Naive B cell (primary cell): ENCODE measurements around the gene CFDP1. TPM values are rescaled to one million over a fixed set of nuclear protein-coding genes. Genes with fewer than 3 reads are reported as not detected.
"Not testable (repeated sequence)": the region's sequence is repeated elsewhere in the genome, so short reads cannot be mapped to it uniquely, and the experiment has no call there.

Experiments
- ATAC-seq, 2 donors: fragments of 150-1000 bp; cut with Tn5 transposase; 2 replicates each; pipeline ENCODE4 v1.10.0; 2021; ENCODE audit warnings: low read depth in 2 of 2, mild to moderate bottlenecking in 2 of 2, moderate library complexity in 2 of 2
- DNase-seq: peaks from one replicate; pipeline ENCODE4 v3.0.0; 2022
- H3K27ac Mint-ChIP-seq, 6 donors: one replicate each; pipeline ENCODE4 v1.8.0; 2020 to 2022; ENCODE audit warnings: mild to moderate bottlenecking in 6 of 6, mixed read lengths in 6 of 6, moderate library complexity in 5 of 6, inconsistent platforms in 2 of 6
- H3K27me3 Mint-ChIP-seq, 3 donors: one replicate each; pipeline ENCODE4 v1.8.0; 2021 to 2022; ENCODE audit warnings: mixed read lengths in 3 of 3, mild to moderate bottlenecking in 1 of 3
- H3K36me3 Mint-ChIP-seq, 2 donors: one replicate each; pipeline ENCODE4 v1.8.0; 2020 to 2022; ENCODE audit warnings: mixed read lengths in 2 of 2, inconsistent platforms in 1 of 2, mild to moderate bottlenecking in 1 of 2
- H3K4me1 Mint-ChIP-seq, 3 donors: one replicate each; pipeline ENCODE4 v1.8.0; 2020 to 2022; ENCODE audit warnings: mixed read lengths in 3 of 3, inconsistent platforms in 1 of 3, mild to moderate bottlenecking in 1 of 3, moderate library complexity in 1 of 3
- H3K4me3 Mint-ChIP-seq, 8 donors: one replicate each; pipeline ENCODE4 v1.8.0; 2020 to 2022; ENCODE audit warnings: mild to moderate bottlenecking in 8 of 8, mixed read lengths in 8 of 8, moderate library complexity in 8 of 8, inconsistent platforms in 2 of 8
- H3K9me3 Mint-ChIP-seq, 7 donors: one replicate each; pipeline ENCODE4 v1.8.0; 2020 to 2022; ENCODE audit warnings: mixed read lengths in 7 of 7, mild to moderate bottlenecking in 5 of 7, inconsistent platforms in 2 of 7, moderate library complexity in 1 of 7
- polyA plus RNA-seq, 6 donors: library from polyadenylated mRNA; unstranded; fragments of 300-500 nt; fragmentation: Illumina TruSeq; gene quantifications; one replicate each; pipeline ENCODE4 v1.2.3, GENCODE V29; 2021; ENCODE audit warnings: low read depth in 6 of 6

The CFDP1 gene
- polyA plus RNA-seq, 6 donors from 2014 or later: 22.6 to 36.3 (median 31.6) TPM

DNA sequence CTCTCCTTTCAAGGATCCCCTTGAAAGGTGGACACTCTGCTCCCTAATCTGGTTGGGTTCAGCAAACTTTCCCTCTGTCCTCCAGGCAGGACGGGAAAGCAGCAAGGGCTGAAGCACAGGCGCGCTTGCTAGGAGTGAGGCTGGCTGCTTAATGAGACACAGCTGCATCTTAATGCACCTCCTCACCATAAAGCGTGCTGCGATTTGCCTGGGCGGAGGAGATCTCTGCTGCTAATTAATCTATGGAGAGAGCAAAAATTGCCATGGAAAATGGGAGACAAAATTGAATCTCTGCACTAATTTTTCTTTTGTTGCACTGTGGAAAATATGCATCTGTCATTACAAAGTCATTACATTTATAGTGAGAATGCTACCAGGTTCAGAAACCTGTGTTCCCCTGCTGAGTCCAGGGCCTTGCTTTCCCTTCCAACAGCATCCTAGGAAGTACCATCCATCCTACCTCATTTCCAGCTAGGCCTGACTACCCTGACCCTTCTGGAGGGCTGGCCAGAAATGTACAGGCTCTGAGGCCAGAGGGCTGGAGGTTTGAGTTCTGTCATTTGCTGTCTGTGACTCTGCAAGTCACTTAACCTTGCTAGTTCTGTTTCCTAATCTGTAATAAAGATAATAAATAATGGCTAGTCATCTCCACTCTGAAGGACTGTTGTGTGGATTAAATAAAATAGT lies 138.4 kb downstream of the CFDP1 start:
- peaks cover 0 to 25% (median 18%) of the 10 kb centered on the region in 3 donors for H3K4me1 Mint-ChIP-seq
- H3K4me3 Mint-ChIP-seq: peak overlapping the region in 1 of 8 donors; percentile 56
- DNase-seq: no peak
- peaks cover 43 to 51% of the 10 kb centered on the region in 2 donors for H3K36me3 Mint-ChIP-seq
- H3K27ac Mint-ChIP-seq: no peak overlapping the region
- no peak for ATAC-seq
- no peaks in the 10 kb centered on the region for H3K9me3 Mint-ChIP-seq
- H3K27me3 Mint-ChIP-seq: peaks cover 0 to 6% (median 5%) of the 10 kb centered on the region in 3 donors

DNA sequence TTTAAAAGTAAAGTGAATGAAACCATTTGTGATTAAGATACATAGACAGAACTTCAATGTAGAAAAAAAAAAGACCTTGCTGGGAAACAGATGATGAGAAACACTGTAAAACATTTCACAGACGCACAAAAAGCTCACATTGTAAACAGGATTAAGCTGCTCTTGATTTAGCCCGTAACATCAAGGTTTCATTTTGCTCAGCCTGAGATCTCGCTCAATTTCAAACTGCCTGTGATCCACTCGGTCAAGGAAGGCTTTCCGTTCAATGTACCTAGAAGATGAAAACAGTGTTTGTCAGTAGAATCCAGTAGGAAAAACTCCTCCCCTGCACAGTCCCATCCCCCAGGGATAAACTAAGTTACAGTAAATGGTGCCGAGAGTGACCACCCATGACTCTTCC lies 139.5 kb downstream of the CFDP1 start:
- DNase-seq (no peak), ATAC-seq (no peak)
- Mint-ChIP-seq H3K4me1 (peaks cover 1 to 16% (median 14%) of the 10 kb centered on the region in 3 donors), H3K36me3 (peaks cover 40 to 51% of the 10 kb centered on the region in 2 donors), H3K9me3 (no peaks in the 10 kb centered on the region), H3K27ac (no peak overlapping the region), H3K4me3 (no peak overlapping the region), H3K27me3 (peaks cover under 1 to 5% (median 2%) of the 10 kb centered on the region in 3 donors)

DNA sequence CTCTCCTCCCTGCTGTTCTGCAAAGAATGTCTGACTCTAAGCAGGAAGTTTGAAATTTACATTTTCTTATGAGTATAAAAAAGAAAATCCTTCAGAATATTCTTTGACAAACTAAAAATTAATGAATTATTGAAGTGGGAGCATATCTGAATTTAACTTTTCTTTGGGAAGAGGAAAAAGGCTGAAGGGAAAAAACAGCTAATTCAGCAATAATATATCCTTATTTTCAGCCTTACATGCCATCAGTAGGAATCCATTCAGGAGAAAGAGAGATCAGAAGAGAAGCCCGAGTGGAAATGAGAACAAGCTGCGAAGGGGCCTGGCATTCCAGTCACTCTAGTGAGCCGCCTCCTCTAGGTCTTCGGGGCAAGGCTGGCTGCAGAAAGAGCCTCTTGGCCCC lies 140.1 kb downstream of the CFDP1 start:
- H3K27me3 Mint-ChIP-seq: peaks cover 5 to 8% (median 5%) of the 10 kb centered on the region in 3 donors
- H3K4me3 Mint-ChIP-seq: no peak overlapping the region
- H3K27ac Mint-ChIP-seq: peak overlapping the region in 1 of 6 donors; percentile 18

DNA sequence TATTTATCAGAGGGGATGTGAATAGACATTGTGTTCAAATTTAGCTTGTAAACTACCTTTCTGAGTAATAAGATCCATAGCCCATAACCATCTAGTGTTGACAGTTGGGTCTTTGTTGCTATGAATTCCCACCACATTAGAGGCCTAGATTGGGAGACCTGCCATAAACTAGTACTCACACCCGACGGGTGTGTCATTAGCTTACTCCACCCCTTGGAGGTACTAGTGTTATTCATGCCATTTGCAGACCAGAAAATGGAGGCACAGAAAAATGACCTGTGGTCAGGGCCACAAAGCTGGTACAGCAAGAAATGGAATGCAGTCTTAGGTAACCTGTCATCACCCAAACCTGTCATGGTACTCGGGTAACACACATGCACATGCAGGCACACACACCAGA lies 140.6 kb downstream of the CFDP1 start:
- Mint-ChIP-seq H3K4me1 (peaks cover 6 to 14% (median 11%) of the 10 kb centered on the region in 3 donors), H3K27me3 (peaks cover 5 to 8% (median 5%) of the 10 kb centered on the region in 3 donors), H3K27ac (no peak overlapping the region), H3K4me3 (no peak overlapping the region), H3K36me3 (peaks cover 45 to 48% of the 10 kb centered on the region in 2 donors), H3K9me3 (no peaks in the 10 kb centered on the region)
- DNase-seq (no peak), ATAC-seq (no peak)

More for the DNA sequence above, 140.1 kb downstream of the CFDP1 start:
- Mint-ChIP-seq H3K36me3 (peaks cover 45 to 53% of the 10 kb centered on the region in 2 donors), H3K4me1 (peaks cover 6 to 17% (median 14%) of the 10 kb centered on the region in 3 donors), H3K9me3 (no peaks in the 10 kb centered on the region)
- no peak for DNase-seq
- ATAC-seq: no peak

GRCh38 chr16:75289189-75289588 lies 144.1 kb downstream of the CFDP1 start:
- H3K27me3 Mint-ChIP-seq: peaks cover 5 to 8% (median 5%) of the 10 kb centered on the region in 3 donors
- DNase-seq (no peak), ATAC-seq (no peak)
- H3K36me3 Mint-ChIP-seq: peaks cover 39 to 43% of the 10 kb centered on the region in 2 donors
- H3K4me1 Mint-ChIP-seq: peaks cover 6 to 9% (median 8%) of the 10 kb centered on the region in 3 donors
- H3K4me3 Mint-ChIP-seq: no peak overlapping the region
- peak overlapping the region in 1 of 6 donors; percentile 49 for H3K27ac Mint-ChIP-seq
- peaks cover 0 to 1% (median 0%) of the 10 kb centered on the region in 7 donors for H3K9me3 Mint-ChIP-seq

GRCh38 chr16:75288596-75289120 lies 144.6 kb downstream of the CFDP1 start:
- peak overlapping the region in 1 of 6 donors; percentile 94 for H3K27ac Mint-ChIP-seq
- peak in 1 of 2 donors; percentile 68 for ATAC-seq
- H3K4me1 Mint-ChIP-seq: peaks cover 6 to 9% (median 8%) of the 10 kb centered on the region in 3 donors
- DNase-seq: no peak
- peaks cover 0 to 1% (median 0%) of the 10 kb centered on the region in 7 donors for H3K9me3 Mint-ChIP-seq
- peaks cover 5 to 8% (median 5%) of the 10 kb centered on the region in 3 donors for H3K27me3 Mint-ChIP-seq
- H3K4me3 Mint-ChIP-seq: peak overlapping the region in 2 of 8 donors; percentile 44 to 52
- peaks cover 33 to 38% of the 10 kb centered on the region in 2 donors for H3K36me3 Mint-ChIP-seq

GRCh38 chr16:75288181-75288580 lies 145.1 kb downstream of the CFDP1 start:
- no peak for DNase-seq
- no peak for ATAC-seq
- Mint-ChIP-seq H3K4me3 (peak overlapping the region in 1 of 8 donors; percentile 44), H3K27me3 (peaks cover 5 to 8% (median 5%) of the 10 kb centered on the region in 3 donors), H3K27ac (no peak overlapping the region), H3K9me3 (peaks cover 0 to 1% (median 0%) of the 10 kb centered on the region in 7 donors), H3K4me1 (peaks cover 6 to 9% (median 8%) of the 10 kb centered on the region in 3 donors), H3K36me3 (peaks cover 28 to 33% of the 10 kb centered on the region in 2 donors)

GRCh38 chr16:75287708-75288107 lies 145.6 kb downstream of the CFDP1 start:
- ATAC-seq (no peak), DNase-seq (no peak)
- H3K4me1 Mint-ChIP-seq: peaks cover 6 to 9% (median 8%) of the 10 kb centered on the region in 3 donors
- H3K4me3 Mint-ChIP-seq: no peak overlapping the region
- no peak overlapping the region for H3K27ac Mint-ChIP-seq
- peaks cover 5 to 8% (median 6%) of the 10 kb centered on the region in 3 donors for H3K27me3 Mint-ChIP-seq
- H3K9me3 Mint-ChIP-seq: peaks cover 0 to 1% (median 0%) of the 10 kb centered on the region in 7 donors
- H3K36me3 Mint-ChIP-seq: peaks cover 24 to 29% of the 10 kb centered on the region in 2 donors

DNA sequence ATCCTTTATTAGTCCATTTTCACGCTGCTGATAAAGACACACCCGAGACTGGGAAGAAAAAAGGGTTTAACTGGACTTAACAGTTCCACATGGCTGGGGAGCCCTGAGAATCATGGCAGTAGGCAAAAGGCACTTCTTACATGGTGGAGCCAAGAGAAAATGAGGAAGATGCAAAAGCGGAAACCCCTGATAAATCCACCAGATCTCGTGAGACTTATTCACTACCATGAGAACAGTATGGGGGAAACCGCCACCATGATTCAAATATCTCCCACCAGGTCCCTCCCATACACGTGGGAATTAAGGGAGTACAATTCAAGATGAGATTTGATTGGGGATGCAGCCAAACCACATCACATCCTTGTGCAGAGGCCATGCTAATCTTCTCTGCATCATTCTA lies 146.9 kb downstream of the CFDP1 start:
- Mint-ChIP-seq H3K27ac (no peak overlapping the region), H3K4me1 (peaks cover 6 to 9% (median 8%) of the 10 kb centered on the region in 3 donors), H3K4me3 (no peak overlapping the region), H3K9me3 (peaks cover 0 to 1% (median 0%) of the 10 kb centered on the region in 7 donors), H3K27me3 (peaks cover 10 to 18% (median 11%) of the 10 kb centered on the region in 3 donors), H3K36me3 (peaks cover 13 to 15% of the 10 kb centered on the region in 2 donors)
- ATAC-seq (no peak), DNase-seq (no peak)

DNA sequence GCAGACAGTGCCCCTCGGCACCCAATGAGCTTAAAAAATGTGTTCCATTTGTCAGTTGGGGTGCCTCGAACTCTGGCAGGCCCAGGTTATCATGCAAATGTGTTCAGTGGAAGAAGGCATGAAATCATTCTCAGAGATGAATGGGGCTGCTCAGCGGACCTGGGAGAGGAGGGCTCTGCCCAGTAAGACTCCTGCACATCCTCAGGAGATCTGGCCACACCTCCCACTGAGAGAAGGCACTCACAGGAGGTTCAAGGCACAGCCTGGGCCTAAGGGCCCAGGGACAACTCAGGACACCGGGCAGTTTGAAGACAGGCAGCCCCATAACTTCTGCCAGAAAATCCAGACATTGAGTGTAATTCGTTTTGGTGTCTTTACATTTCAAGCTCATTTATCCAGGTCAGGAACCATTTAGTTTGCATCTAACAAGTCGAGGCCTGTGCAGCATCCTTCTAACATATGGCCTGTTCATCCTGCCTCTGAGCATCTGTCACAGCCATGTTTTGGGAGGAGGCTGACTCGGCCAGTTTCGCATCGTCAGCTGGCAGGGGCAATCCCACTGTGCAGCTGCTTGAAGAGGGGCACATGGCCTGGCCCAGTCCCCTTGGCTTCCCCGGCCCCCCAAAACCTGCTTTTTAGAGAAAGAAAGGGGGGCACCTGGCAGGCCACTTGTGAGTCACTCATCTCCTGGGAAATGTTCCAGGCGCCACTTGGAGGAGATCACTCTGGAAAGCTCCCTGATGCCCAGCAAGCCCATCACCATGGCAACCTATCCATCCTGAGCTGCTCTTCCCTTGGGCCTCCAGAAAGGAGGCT lies 150.6 kb downstream of the CFDP1 start:
- H3K27me3 Mint-ChIP-seq: peaks cover 15 to 27% (median 25%) of the 10 kb centered on the region in 3 donors
- H3K9me3 Mint-ChIP-seq: peaks cover 0 to 1% (median 0%) of the 10 kb centered on the region in 7 donors
- peaks cover 0 to 4% of the 10 kb centered on the region in 2 donors for H3K36me3 Mint-ChIP-seq
- peak overlapping the region in 1 of 6 donors; percentile 25 for H3K27ac Mint-ChIP-seq
- no peaks in the 10 kb centered on the region for H3K4me1 Mint-ChIP-seq
- ATAC-seq (no peak), DNase-seq (no peak)
- H3K4me3 Mint-ChIP-seq: no peak overlapping the region

DNA sequence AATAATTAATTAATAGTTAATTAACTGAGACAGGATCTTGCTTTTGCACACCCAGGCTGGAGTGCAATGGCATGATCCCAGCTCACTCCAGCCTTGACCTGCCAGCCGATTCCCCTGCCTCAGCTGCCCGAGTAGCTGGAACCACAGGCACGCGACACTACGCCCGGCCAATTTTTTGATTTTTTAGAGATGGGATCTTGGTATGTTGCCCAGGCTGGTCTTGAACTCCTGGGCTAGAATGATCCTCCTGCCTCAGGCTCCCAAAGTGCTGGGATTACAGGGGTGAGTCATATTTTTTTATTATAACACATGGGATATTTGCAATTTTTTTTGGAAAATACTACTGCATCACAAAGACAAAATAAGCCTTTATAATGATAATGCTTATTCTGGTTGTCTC lies 151.5 kb downstream of the CFDP1 start:
- H3K36me3 Mint-ChIP-seq: peaks cover 0 to 4% of the 10 kb centered on the region in 2 donors

DNA sequence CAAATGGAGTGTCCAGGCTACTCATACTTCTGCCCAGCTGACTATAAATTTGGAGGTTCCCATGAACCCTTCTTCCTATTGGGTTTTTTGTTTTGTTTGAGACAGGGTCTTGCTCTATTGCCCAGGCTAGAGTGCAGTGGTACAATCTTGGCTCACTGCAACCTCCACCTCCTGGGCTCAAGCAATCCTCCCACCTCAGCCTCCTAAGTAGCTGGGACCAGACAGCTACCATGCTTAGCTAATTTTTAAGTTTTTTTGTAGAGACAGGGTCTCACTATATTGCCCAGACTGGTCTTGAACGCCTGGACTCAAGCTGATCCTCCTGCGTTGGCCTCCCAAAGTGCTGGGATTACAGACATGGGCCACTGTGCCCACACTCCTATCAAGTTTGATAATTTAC lies 152.3 kb downstream of the CFDP1 start:
- peaks cover 15 to 34% (median 31%) of the 10 kb centered on the region in 3 donors for H3K27me3 Mint-ChIP-seq
- H3K27ac Mint-ChIP-seq: peak overlapping the region in 1 of 6 donors; percentile 23
- ATAC-seq, H3K4me1 Mint-ChIP-seq, H3K9me3 Mint-ChIP-seq, H3K36me3 Mint-ChIP-seq, H3K4me3 Mint-ChIP-seq, DNase-seq: not testable (repeated sequence)

More for the DNA sequence above, 151.5 kb downstream of the CFDP1 start:
- ATAC-seq (no peak), DNase-seq (no peak)
- Mint-ChIP-seq H3K27me3 (peaks cover 15 to 34% (median 31%) of the 10 kb centered on the region in 3 donors), H3K9me3 (peaks cover 0 to 5% (median 1%) of the 10 kb centered on the region in 7 donors), H3K27ac (no peak overlapping the region), H3K4me3 (no peak overlapping the region), H3K4me1 (no peaks in the 10 kb centered on the region)

DNA sequence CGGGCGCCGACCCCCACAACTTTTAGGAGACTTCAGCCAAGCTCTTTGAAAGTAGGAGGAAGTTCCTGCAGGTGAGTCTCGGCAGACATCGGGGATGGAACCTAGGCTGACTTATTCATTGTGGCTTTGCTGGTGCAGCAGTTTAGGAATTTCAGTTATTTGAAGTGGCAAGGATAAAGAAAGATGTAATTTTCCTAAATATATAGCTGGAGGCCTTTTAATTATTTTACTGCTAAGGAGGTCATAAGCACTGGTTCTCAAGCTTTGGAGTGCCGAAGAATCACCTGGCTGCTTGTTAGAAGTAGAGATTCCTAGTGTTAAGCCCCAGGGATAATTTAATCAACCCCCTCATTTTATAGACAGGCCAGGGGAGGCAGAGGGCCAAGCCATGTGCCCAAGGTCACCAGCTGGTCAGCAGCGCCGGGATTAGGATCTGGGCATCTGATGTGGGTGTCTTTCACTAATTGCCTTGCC lies 152.9 kb downstream of the CFDP1 start:
- no peak overlapping the region for H3K27ac Mint-ChIP-seq
- H3K36me3 Mint-ChIP-seq: no peaks in the 10 kb centered on the region
- no peak for ATAC-seq

More for the DNA sequence above, 152.9 kb downstream of the CFDP1 start:
- DNase-seq: no peak
- H3K9me3 Mint-ChIP-seq: peaks cover 0 to 5% (median 1%) of the 10 kb centered on the region in 7 donors
- no peaks in the 10 kb centered on the region for H3K4me1 Mint-ChIP-seq
- H3K27me3 Mint-ChIP-seq: peaks cover 15 to 34% (median 31%) of the 10 kb centered on the region in 3 donors
- no peak overlapping the region for H3K4me3 Mint-ChIP-seq
